ENCODE results near the gene ABRAXAS1. TPM values are rescaled to one million over a fixed set of nuclear protein-coding genes. Genes with fewer than 3 reads are reported as not detected.

The ABRAXAS1 gene
- total RNA-seq, 1 donor from 2014 or later, result 13.7 TPM

DNA sequence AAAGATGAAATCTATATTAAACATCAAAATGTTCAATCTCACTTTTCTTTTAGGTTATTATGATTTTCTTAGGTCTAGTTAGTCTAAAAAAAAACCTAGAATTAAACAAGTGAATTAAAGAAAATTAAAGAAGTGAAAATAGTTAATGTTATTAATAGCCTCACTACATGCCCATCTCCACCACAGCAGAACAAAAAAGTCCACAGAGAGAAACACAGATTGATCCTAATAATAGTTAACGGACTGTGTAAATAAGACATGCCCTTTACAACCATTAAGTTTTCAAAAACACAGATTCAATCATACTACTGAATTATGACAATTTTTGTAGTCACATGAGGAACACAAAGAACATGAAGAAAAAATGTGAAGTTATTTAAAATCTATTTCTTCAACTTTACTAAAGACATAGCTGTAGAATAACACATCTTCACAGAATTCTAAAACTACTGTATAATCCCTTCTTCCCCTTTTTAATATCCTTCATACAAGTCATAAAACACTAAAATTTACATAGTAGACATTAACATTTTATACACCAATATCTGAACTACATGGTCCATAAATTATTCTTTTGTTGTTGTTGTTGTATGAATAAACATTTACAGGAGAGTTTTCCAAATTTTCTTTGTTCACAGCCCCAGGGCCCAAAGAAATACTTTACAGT lies 44.6 kb downstream of the ABRAXAS1 start:
- H3K4me1 ChIP-seq, result no peaks in the 10 kb centered on the region
- no peak for TF ChIP-seq CTCF (IDR thresholded peaks at IDR 0.05)
- no peaks in the 10 kb centered on the region for H3K9me3 ChIP-seq
- peaks cover 31 to 53% of the 10 kb centered on the region in 2 donors for H3K36me3 ChIP-seq
- no peak overlapping the region for H3K27ac ChIP-seq
- intact Hi-C loops (cut with DNase I), result no loop called here
- no peaks in the 10 kb centered on the region for H3K27me3 ChIP-seq
- DNase-seq (ENCODE audit: low spot score in 2 of 2), result no peak
- no peak overlapping the region for H3K4me3 ChIP-seq

DNA sequence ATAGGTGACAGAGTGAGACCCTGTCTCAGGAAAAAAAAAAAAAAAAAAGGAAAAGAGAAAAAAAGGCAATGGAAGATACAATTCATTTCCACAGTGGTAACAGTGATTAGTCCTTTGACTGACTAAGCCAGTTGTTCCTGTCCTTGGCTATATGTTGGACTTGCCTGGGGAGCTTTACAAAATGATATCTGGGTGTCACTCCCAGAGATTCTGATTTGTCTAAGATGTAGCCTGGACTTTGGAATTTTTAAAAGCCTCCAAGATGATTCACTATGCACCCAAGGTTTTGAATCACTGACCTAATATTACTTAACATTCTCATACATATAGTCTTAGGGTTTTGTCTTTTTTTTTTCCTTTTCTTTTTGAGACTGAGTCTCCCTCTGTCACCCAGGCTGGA lies 46.2 kb downstream of the ABRAXAS1 start:
- no peak for DNase-seq (ENCODE audit: low spot score in 2 of 2)
- Histone ChIP-seq H3K4me1 (no peaks in the 10 kb centered on the region), H3K36me3 (peaks cover 31 to 45% of the 10 kb centered on the region in 2 donors), H3K27ac (no peak overlapping the region), H3K27me3 (no peaks in the 10 kb centered on the region), H3K9me3 (no peaks in the 10 kb centered on the region), H3K4me3 (no peak overlapping the region)
- TF ChIP-seq CTCF (IDR thresholded peaks at IDR 0.05), result no peak
- intact Hi-C loops (cut with DNase I), result no loop called here

- Histone ChIP-seq H3K36me3 (peaks cover 18 to 39% of the 10 kb centered on the region in 2 donors), H3K4me3 (no peak overlapping the region), H3K27me3 (no peaks in the 10 kb centered on the region), H3K27ac (no peak overlapping the region), H3K9me3 (no peaks in the 10 kb centered on the region), H3K4me1 (no peaks in the 10 kb centered on the region)
- intact Hi-C loops (cut with DNase I), result no loop called here
- no peak for TF ChIP-seq CTCF (IDR thresholded peaks at IDR 0.05)
- no peak for DNase-seq (ENCODE audit: low spot score in 2 of 2)
These were observed 48.2 kb downstream of the ABRAXAS1 start for GRCh38 chr4:83436680-83437079.

DNA sequence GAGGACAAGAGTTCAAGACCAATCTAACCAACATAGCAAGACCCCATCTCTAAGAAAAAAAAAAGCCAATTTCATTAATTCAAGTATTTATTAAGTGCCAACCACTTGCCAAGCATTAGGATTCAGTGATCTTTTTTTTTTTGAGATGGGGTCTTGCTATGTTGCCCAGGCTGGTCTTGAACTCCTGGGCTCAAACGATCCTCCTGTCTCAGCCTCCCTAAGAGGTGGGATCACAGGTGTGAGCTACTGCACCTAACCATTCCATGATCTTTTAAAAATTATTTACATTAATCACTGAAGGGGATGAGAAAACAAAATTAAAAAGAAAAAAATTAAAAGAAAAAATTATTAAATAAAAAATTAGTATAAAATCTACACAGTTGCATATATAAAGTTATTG lies 53.7 kb downstream of the ABRAXAS1 start:
- intact Hi-C loops (cut with DNase I), result no loop called here
- no peaks in the 10 kb centered on the region for H3K4me1 ChIP-seq
- peaks cover 23 to 24% of the 10 kb centered on the region in 2 donors for H3K36me3 ChIP-seq
- no peaks in the 10 kb centered on the region for H3K9me3 ChIP-seq
- no peak for DNase-seq (ENCODE audit: low spot score in 2 of 2)
- H3K27ac ChIP-seq, result no peak overlapping the region
- H3K4me3 ChIP-seq, result no peak overlapping the region
- no peaks in the 10 kb centered on the region for H3K27me3 ChIP-seq
- no peak for TF ChIP-seq CTCF (IDR thresholded peaks at IDR 0.05)

GRCh38 chr4:83418211-83418610 lies 66.7 kb downstream of the ABRAXAS1 start:
- no peak overlapping the region for H3K27ac ChIP-seq
- intact Hi-C loops (cut with DNase I), result no loop called here
- no peaks in the 10 kb centered on the region for H3K27me3 ChIP-seq
- no peak for DNase-seq (ENCODE audit: low spot score in 2 of 2)
- H3K4me3 ChIP-seq, result no peak overlapping the region
- no peak for TF ChIP-seq CTCF (IDR thresholded peaks at IDR 0.05)
- no peaks in the 10 kb centered on the region for H3K9me3 ChIP-seq
- no peaks in the 10 kb centered on the region for H3K4me1 ChIP-seq
- H3K36me3 ChIP-seq, result peaks cover 29 to 71% of the 10 kb centered on the region in 2 donors

DNA sequence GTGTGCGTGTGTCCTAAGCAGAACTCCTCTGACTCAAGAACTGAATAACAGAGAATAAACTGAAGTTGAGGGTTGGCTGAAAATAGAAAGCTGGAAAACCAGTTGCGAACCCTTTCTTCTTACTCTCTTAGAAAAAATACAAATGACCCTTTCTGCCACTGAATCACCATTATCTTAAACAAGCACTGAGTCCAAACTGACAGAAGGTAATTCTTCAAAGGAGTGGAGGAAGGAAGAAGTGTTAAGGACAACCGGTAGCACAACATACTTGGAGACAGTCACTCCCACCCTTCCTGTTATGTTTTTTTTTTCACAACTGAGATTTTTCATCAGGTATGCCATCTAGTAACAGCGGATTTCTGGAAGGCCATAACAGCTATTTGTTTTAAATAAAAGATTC lies 67.3 kb downstream of the ABRAXAS1 start:
- intact Hi-C loops (cut with DNase I), result no loop called here
- H3K27me3 ChIP-seq, result no peaks in the 10 kb centered on the region
- no peak for DNase-seq (ENCODE audit: low spot score in 2 of 2)
- H3K36me3 ChIP-seq, result peaks cover 28 to 70% of the 10 kb centered on the region in 2 donors
- H3K27ac ChIP-seq, result no peak overlapping the region
- no peak overlapping the region for H3K4me3 ChIP-seq
- no peaks in the 10 kb centered on the region for H3K4me1 ChIP-seq
- H3K9me3 ChIP-seq, result no peaks in the 10 kb centered on the region
- no peak for TF ChIP-seq CTCF (IDR thresholded peaks at IDR 0.05)
